Ovary (tissue), 9 donors: ENCODE data around the gene PLEKHA5. TPM values are rescaled to one million over a fixed set of nuclear protein-coding genes. Genes with fewer than 3 reads are reported as not detected.
A peak's percentile ranks its signal among the peaks of the same experiment; 100 is the strongest.

ENCODE experiments used
- DNase-seq, 5 donors: peaks; one replicate each; pipeline ENCODE4 v3.0.0-alpha.2; 2019 to 2020
- H3K27ac ChIP-seq, 2 donors: fragments of 200-600 bp; one replicate each; pipeline versions ENCODE4 v1.5.1 to v1.8.0; 2019 to 2022
- H3K27me3 ChIP-seq: fragments of 200-600 bp; one replicate; pipeline ENCODE4 v1.8.0; 2022
- H3K36me3 ChIP-seq: fragments of 200-600 bp; sonication (generic); one replicate; pipeline ENCODE4 v1.5.1; 2019
- H3K4me1 ChIP-seq: one replicate; pipeline ENCODE4 v1.8.1; 2013; ENCODE audit warnings: mild to moderate bottlenecking, moderate library complexity; ENCODE audit not compliant: insufficient read depth
- H3K4me3 ChIP-seq: fragments of 200-600 bp; sonication (generic); one replicate; pipeline ENCODE4 v1.5.1; 2017
- H3K9me3 ChIP-seq, 2 donors: fragments of 200-600 bp in 1 of 2; sonication (generic) in 1 of 2; one replicate each; pipeline versions ENCODE4 v1.5.1 to v1.8.1; 2013 to 2019; ENCODE audit warnings: mild to moderate bottlenecking in 1 of 2, moderate library complexity in 1 of 2
- EP300 ChIP-seq: sonication (generic); formaldehyde crosslinking; IDR thresholded peaks from one replicate; pipeline ENCODE4 v1.6.1; 2017; ENCODE audit warnings: antibody characterized with exemption
- POLR2A ChIP-seq: fragments of 450-650 bp; IDR thresholded peaks from one replicate; pipeline ENCODE4 v1.6.1; 2017; ENCODE audit warnings: antibody characterized with exemption, mild to moderate bottlenecking, moderate library complexity
- WGBS, 3 donors: extraction: QIAGEN DNeasy Blood & Tissue Kit in 1 of 3; methylation state at CpG; one replicate each; pipeline versions ENCODE4 v1.1.5 to v1.1.7; 2013 to 2017; 5-methylcytosine and 5-hydroxymethylcytosine counted together
- intact Hi-C, 4 donors: fragments of 100-400 bp; cut with DNase I; formaldehyde crosslinking; loops; one replicate each; pipeline versions ENCODE4 v1.11.0 to v1.15.1; 2022 to 2023
- polyA plus RNA-seq, 2 donors: library from polyadenylated mRNA; stranded (reverse); fragments of 200-250 nt in 1 of 2; fragments of 350-450 nt in 1 of 2; fragmentation: Illumina TruSeq in 1 of 2; extraction: RNeasy Lipid Tissue Mini Kit (QIAGEN cat#74804) in 1 of 2; gene quantifications; one replicate each; pipeline ENCODE4 v1.2.3, GENCODE V29; 2013 to 2014
- total RNA-seq, 7 donors: library from RNA; depleted of rRNA in 2 of 7; stranded (reverse); fragments of >200 nt in 2 of 7; fragmentation: NEBNext Ultra II Directional in 3 of 7; extraction: Animal tissue kit (Norgen Biotek cat#: 25700) in 3 of 7; gene quantifications; one replicate each; pipeline versions ENCODE4 v1.1.0 to v1.2.4, GENCODE V29; 2016 to 2023
- TF ChIP-seq, protein P1 (sequence below), 3 donors: fragments of 450-650 bp in 2 of 3; fragments of 200-600 bp in 1 of 3; IDR thresholded peaks; one replicate each; pipeline versions ENCODE4 v1.5.1 to v1.8.0; 2016 to 2022; ENCODE audit warnings: antibody characterized with exemption in 3 of 3, mild to moderate bottlenecking in 1 of 3
- donor health status: DM: no; HTN: no; CAD: no; lungs with moderate emphysema.
- donor health status: DM: no; HTN: no; CAD: no.
- donor health status: Bipolar disorder and iron deficiency.
- donor health status: DM: yes; HTN: yes; CAD: no.
- donor health status: DM: no; HTN: no; CAD: no.
- donor health status: DM: yes; HTN: yes; CAD: no.

The PLEKHA5 gene
- total and polyA plus RNA-seq, 9 donors: 32.2 to 65.6 (median 45.7) TPM

- Histone ChIP-seq H3K4me1 (peaks cover 1% of the 10 kb centered on the region), H3K4me3 (no peak overlapping the region), H3K9me3 (no peaks in the 10 kb centered on the region), H3K27me3 (no peaks in the 10 kb centered on the region), H3K27ac (no peak overlapping the region), H3K36me3 (no peaks in the 10 kb centered on the region)
- intact Hi-C loops: no loop called here
- WGBS, 3 donors: 91 to 98% (median 97%) methylated on average over 6 of the region's 6 CpGs
- TF ChIP-seq EP300 (no peak), POLR2A (no peak)
- TF ChIP-seq, protein P1, sequence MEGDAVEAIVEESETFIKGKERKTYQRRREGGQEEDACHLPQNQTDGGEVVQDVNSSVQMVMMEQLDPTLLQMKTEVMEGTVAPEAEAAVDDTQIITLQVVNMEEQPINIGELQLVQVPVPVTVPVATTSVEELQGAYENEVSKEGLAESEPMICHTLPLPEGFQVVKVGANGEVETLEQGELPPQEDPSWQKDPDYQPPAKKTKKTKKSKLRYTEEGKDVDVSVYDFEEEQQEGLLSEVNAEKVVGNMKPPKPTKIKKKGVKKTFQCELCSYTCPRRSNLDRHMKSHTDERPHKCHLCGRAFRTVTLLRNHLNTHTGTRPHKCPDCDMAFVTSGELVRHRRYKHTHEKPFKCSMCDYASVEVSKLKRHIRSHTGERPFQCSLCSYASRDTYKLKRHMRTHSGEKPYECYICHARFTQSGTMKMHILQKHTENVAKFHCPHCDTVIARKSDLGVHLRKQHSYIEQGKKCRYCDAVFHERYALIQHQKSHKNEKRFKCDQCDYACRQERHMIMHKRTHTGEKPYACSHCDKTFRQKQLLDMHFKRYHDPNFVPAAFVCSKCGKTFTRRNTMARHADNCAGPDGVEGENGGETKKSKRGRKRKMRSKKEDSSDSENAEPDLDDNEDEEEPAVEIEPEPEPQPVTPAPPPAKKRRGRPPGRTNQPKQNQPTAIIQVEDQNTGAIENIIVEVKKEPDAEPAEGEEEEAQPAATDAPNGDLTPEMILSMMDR (IDR thresholded peaks at IDR 0.05): no peak
- no peak for DNase-seq
These were observed 74.3 kb downstream of the PLEKHA5 start for GRCh38 chr12:19203539-19204506.

GRCh38 chr12:19205120-19205519 lies 75.6 kb downstream of the PLEKHA5 start:
- no peak for DNase-seq
- peak overlapping the region; percentile 3 for H3K4me3 ChIP-seq
- H3K4me1 ChIP-seq: peaks cover 1% of the 10 kb centered on the region
- H3K27ac ChIP-seq: no peak overlapping the region
- intact Hi-C loops: no loop called here
- WGBS, 3 donors: 23 to 37% (median 25%) methylated on average over 4 of the region's 4 CpGs
- H3K36me3 ChIP-seq: no peaks in the 10 kb centered on the region
- no peaks in the 10 kb centered on the region for H3K27me3 ChIP-seq
- TF ChIP-seq, protein P1 (IDR thresholded peaks at IDR 0.05): no peak
- no peak for TF ChIP-seq EP300
- no peak for TF ChIP-seq POLR2A
- H3K9me3 ChIP-seq: no peaks in the 10 kb centered on the region

GRCh38 chr12:19206493-19207077 lies 77.1 kb downstream of the PLEKHA5 start:
- no peaks in the 10 kb centered on the region for H3K9me3 ChIP-seq
- H3K4me3 ChIP-seq: no peak overlapping the region
- peaks cover 1% of the 10 kb centered on the region for H3K4me1 ChIP-seq
- H3K27ac ChIP-seq: no peak overlapping the region
- 88 to 92% (median 91%) methylated on average over 4 of the region's 4 CpGs for WGBS, 3 donors
- H3K27me3 ChIP-seq: no peaks in the 10 kb centered on the region
- no peak for DNase-seq
- TF ChIP-seq POLR2A (no peak), EP300 (no peak)
- TF ChIP-seq, protein P1 (IDR thresholded peaks at IDR 0.05): no peak
- intact Hi-C loops: no loop called here
- H3K36me3 ChIP-seq: no peaks in the 10 kb centered on the region

DNA sequence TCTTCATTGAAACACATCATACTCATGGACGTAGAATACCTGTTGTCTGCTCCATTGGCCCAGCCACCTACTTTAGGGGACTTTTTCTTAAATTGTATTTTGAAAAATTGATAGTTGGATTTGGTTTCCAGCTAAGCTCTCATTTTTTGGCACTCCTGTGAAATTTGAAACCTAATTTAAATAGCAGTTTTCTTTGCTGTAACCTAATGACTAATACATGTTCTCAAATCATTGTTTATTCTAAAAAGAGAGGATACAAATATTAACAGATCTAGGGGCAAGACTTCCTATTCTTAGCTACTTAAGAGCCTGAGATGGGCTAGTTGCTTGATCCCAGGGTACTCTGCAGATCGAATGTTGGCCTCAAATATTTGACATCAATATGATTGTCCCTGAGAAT lies 78.9 kb downstream of the PLEKHA5 start:
- H3K27ac ChIP-seq: no peak overlapping the region
- intact Hi-C loops: no loop called here
- H3K27me3 ChIP-seq: no peaks in the 10 kb centered on the region
- 46 to 83% (median 47%) methylated on average over 2 of the region's 2 CpGs for WGBS, 3 donors
- H3K9me3 ChIP-seq: no peaks in the 10 kb centered on the region
- TF ChIP-seq, protein P1 (IDR thresholded peaks at IDR 0.05): no peak
- TF ChIP-seq EP300 (no peak), POLR2A (no peak)
- no peak overlapping the region for H3K4me3 ChIP-seq
- H3K36me3 ChIP-seq: no peaks in the 10 kb centered on the region
- H3K4me1 ChIP-seq: peaks cover 1% of the 10 kb centered on the region
- no peak for DNase-seq
